Thoracic aorta (tissue), 2 donors: ENCODE results near the gene PTPRE. TPM values are rescaled to one million over a fixed set of nuclear protein-coding genes. Genes with fewer than 3 reads are reported as not detected.

Experiments
- ATAC-seq: fragments of 150-250 bp; one replicate; pipeline ENCODE4 v1.8.0; 2017; ENCODE audit warnings: low read depth; ENCODE audit not compliant: insufficient number of reproducible peaks, low FRiP score
- DNase-seq: peaks from one replicate; pipeline ENCODE4 v3.0.0-alpha.2; 2020; ENCODE audit warnings: low spot score
- H3K27ac ChIP-seq, 2 donors: fragments of 200-600 bp; sonication (generic); 1 replicate in 1 of 2; 2 replicates in 1 of 2; pipeline ENCODE4 v1.5.1; 2016; ENCODE audit warnings: mild to moderate bottlenecking in 2 of 2, moderate library complexity in 2 of 2
- H3K27me3 ChIP-seq: fragments of 200-600 bp; sonication (generic); replicated peaks from 2 replicates; pipeline ENCODE4 v1.6.0; 2016; ENCODE audit warnings: mild to moderate bottlenecking; ENCODE audit not compliant: insufficient read depth
- H3K36me3 ChIP-seq: fragments of 200-600 bp; sonication (generic); one replicate; pipeline ENCODE4 v1.5.1; 2016
- H3K4me1 ChIP-seq, 2 donors: fragments of 200-600 bp; sonication (generic); 1 replicate in 1 of 2; 2 replicates in 1 of 2; pipeline versions ENCODE4 v1.5.1 to v1.6.0; 2016; ENCODE audit warnings: low read depth in 2 of 2, mild to moderate bottlenecking in 1 of 2; ENCODE audit not compliant: control insufficient read depth in 1 of 2
- H3K4me3 ChIP-seq: fragments of 200-600 bp; sonication (generic); 2 replicates; pipeline ENCODE4 v1.5.1; 2016; ENCODE audit warnings: mild to moderate bottlenecking
- H3K9me3 ChIP-seq: fragments of 200-600 bp; sonication (generic); 2 replicates; pipeline ENCODE4 v1.5.1; 2016
- CTCF ChIP-seq: fragments of 200-600 bp; sonication (generic); IDR thresholded peaks from one replicate; pipeline ENCODE4 v1.5.1; 2019; ENCODE audit warnings: antibody characterized with exemption
- total RNA-seq, 2 donors: library from RNA; depleted of rRNA; stranded (reverse); fragments of >200 nt; gene quantifications; one replicate each; pipeline versions ENCODE4 v1.1.0 to v1.2.3, GENCODE V29; 2016

PTPRE gene
- total RNA-seq, 2 donors from 2014 or later = 41.9 to 45.1 TPM

- Histone ChIP-seq H3K27me3 (no peaks in the 10 kb centered on the region), H3K27ac (peak overlapping the region; percentile 54 to 76), H3K4me1 (peaks cover 11 to 25% of the 10 kb centered on the region in 2 donors), H3K9me3 (no peaks in the 10 kb centered on the region), H3K36me3 (no peaks in the 10 kb centered on the region), H3K4me3 (no peak overlapping the region)
- ATAC-seq (peak; percentile 64), DNase-seq (no peak)
- TF ChIP-seq CTCF = no peak
These were observed 130.0 kb downstream of the PTPRE start for GRCh38 chr10:128036746-128037543.

- ATAC-seq = no peak
These were observed 133.2 kb downstream of the PTPRE start for GRCh38 chr10:128040096-128040495.

GRCh38 chr10:128040681-128041080 lies 133.8 kb downstream of the PTPRE start:
- Histone ChIP-seq H3K36me3 (no peaks in the 10 kb centered on the region), H3K27ac (no peak overlapping the region), H3K27me3 (no peaks in the 10 kb centered on the region), H3K4me1 (peaks cover 11 to 27% of the 10 kb centered on the region in 2 donors), H3K9me3 (no peaks in the 10 kb centered on the region), H3K4me3 (no peak overlapping the region)
- ATAC-seq (no peak), DNase-seq (no peak)
- no peak for TF ChIP-seq CTCF

More at GRCh38 chr10:128040096-128040495, 133.2 kb downstream of the PTPRE start:
- no peak for TF ChIP-seq CTCF
- Histone ChIP-seq H3K9me3 (no peaks in the 10 kb centered on the region), H3K27ac (no peak overlapping the region), H3K4me3 (no peak overlapping the region), H3K36me3 (no peaks in the 10 kb centered on the region), H3K27me3 (no peaks in the 10 kb centered on the region), H3K4me1 (peaks cover 11 to 29% of the 10 kb centered on the region in 2 donors)
- no peak for DNase-seq

GRCh38 chr10:128042131-128042610 lies 135.3 kb downstream of the PTPRE start:
- no peak overlapping the region for H3K4me3 ChIP-seq
- no peak for ATAC-seq
- H3K36me3 ChIP-seq = no peaks in the 10 kb centered on the region
- H3K4me1 ChIP-seq = peaks cover 9 to 24% of the 10 kb centered on the region in 2 donors
- no peak for DNase-seq
- no peaks in the 10 kb centered on the region for H3K27me3 ChIP-seq
- no peaks in the 10 kb centered on the region for H3K9me3 ChIP-seq
- TF ChIP-seq CTCF = no peak
- no peak overlapping the region for H3K27ac ChIP-seq

GRCh38 chr10:128043259-128044045 lies 136.5 kb downstream of the PTPRE start:
- no peak for ATAC-seq
- no peak for DNase-seq
- H3K36me3 ChIP-seq = no peaks in the 10 kb centered on the region
- no peak overlapping the region for H3K27ac ChIP-seq
- no peak for TF ChIP-seq CTCF
- H3K9me3 ChIP-seq = no peaks in the 10 kb centered on the region
- no peak overlapping the region for H3K4me3 ChIP-seq
- no peaks in the 10 kb centered on the region for H3K27me3 ChIP-seq
- peaks cover 7 to 28% of the 10 kb centered on the region in 2 donors for H3K4me1 ChIP-seq
